Stimulated activated CD4-positive, alpha-beta T cell treated with anti-CD3 and anti-CD28 coated beads, Interleukin-4, amount 100 ng/mL, for 24 hours (primary cell): Measurements from ENCODE around the gene KIF2C.
"Not testable (repeated sequence)": the region's sequence is repeated elsewhere in the genome, so short reads cannot be mapped to it uniquely, and the experiment has no call there.

ENCODE experiments used
- DNase-seq: peaks from one replicate; pipeline ENCODE4 v3.0.0-alpha.2; 2020

KIF2C gene

DNA sequence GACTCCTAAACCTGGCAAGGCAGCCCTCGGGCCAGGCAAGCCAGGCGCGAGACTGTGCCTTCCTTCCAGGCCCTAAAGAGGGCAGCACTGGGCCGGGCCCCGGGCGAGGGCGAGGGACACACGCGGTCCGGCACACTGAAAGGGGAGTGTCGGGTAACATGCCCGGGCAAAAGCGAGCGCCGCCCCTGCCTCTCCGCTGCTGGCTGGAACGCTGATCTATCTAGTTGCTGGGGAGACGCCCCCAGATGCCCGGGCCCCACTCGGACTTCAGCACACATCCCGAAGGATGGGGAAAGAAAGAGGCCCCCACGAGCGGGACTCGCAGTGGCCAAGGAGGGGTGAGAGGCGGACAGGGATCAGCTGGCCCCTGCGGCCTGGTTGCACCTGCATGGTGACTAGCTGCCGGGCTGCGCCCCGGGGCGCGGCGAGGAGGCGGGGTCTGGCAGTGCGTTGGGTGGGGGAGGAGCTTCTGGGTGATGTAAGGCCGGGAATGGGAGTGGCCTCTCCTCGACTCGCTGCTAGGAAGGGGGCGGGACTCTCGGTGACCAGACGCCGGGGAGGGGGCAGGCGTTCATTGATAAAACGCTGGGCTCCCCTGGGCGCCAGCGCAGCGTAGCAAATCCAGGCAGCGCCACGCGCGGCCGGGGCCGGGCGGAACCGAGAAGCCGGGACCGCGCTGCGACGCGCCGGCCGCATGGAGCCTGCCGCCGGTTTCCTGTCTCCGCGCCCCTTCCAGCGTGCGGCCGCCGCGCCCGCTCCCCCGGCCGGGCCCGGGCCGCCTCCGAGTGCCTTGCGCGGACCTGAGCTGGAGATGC, 60.3 kb downstream of the KIF2C start, which contains the start of gene PLK3:
PLK3 (plus strand) TSS at position 608 of the 815 bp plus-strand sequence; CDS start at position 695, 87 bp downstream.
- peak; percentile 99 for DNase-seq

- peak; percentile 71 for DNase-seq
These were observed 62.1 kb downstream of the KIF2C start for GRCh38 chr1:44801491-44802305.

DNA sequence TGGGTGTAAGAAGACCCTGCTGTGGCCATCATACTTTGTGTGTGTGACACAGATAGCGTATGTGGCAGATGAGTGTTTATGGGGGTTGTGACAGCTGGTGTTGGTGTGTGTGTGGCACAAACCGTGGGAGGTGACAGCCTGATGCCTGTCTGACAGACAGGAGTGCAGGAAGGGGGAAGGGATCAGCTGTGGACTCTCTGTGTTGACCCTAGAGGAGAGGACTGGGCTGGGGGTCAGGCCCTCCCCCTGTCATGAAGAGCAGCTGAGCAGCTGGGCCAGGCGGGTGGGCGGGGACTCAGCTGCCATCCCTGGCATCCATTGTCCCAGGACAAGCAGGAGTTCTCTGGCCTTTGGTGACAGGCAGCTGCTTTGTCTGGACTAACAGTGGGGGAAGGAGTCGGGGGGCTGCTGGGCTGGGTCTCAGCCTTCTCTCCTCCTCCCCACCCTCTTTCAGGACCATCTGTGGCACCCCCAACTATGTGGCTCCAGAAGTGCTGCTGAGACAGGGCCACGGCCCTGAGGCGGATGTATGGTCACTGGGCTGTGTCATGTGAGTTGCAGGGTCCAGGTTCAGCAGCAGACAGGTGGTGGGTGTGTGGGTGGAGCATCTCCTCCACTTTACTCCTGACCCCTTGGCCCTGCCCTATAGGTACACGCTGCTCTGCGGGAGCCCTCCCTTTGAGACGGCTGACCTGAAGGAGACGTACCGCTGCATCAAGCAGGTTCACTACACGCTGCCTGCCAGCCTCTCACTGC, 62.8 kb downstream of the KIF2C start:
- DNase-seq: no peak

- no peak for DNase-seq
These were observed 63.4 kb downstream of the KIF2C start for GRCh38 chr1:44803062-44803311.

DNA sequence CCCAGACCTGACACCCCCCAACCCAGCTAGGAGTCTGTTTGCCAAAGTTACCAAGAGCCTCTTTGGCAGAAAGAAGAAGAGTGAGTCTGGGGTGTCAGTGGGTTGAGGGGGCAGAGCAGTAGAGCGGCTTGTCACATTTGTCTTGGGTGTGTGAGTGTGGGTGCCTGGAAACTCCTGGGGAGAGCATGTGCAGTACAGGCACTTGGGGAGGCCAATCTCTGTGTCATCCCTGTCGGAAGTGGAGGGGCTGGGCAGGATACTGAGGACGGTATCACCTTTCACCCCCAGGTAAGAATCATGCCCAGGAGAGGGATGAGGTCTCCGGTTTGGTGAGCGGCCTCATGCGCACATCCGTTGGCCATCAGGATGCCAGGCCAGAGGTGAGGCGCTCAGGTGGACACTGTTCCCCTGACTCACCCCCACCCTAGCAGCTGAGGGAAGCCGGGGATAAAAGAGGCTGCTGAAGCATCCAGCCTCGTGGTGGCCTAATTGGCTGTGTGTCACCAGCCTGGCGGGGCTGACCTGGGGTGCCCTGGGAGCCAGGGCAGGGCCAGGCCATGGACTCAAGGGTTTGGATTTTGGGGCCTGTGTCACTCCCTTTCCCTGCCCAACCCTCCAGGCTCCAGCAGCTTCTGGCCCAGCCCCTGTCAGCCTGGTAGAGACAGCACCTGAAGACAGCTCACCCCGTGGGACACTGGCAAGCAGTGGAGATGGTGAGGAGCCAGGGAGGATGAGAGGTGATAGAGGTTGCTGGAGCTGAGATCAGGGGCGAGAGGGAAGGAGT, 63.9 kb downstream of the KIF2C start:
- no peak for DNase-seq

GRCh38 chr1:44805311-44806024, 65.8 kb downstream of the KIF2C start:
- no peak for DNase-seq

DNA sequence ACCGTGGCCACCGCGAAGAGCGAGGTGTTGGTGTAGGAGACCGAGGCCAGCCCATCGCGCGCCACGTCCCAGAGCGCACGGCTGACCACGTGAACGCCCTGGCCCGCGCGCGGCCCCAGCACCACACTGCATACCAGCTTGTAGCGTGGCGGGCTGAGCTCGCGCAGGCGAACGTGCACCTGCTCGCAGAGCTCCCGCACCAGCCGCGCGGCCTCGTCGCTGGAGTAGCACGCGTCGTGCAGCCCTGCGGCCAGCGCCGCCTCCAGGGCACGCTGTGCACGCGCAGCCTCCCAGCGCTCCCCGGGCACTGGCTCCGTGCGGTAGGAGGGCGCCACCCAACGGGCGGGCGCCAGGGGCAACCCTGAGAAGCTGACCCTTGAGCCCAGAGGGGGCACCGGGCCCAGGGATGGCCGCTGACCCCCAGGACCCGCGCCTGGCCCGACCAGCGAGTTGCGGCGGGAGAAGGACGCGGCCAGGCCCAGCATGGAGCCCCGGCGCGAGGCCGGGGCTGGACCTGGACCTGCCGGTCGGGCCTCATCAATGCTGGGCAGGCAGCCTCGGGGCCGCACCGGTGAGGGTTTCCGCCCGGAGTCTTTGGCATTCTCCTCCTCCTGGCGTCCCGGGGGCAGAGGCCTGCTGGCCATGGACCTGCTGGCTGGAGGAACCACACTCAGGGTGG, 66.5 kb downstream of the KIF2C start:
- no peak for DNase-seq

- no peak for DNase-seq
These were observed 67.2 kb downstream of the KIF2C start, which contains the start of gene DYNLT4 for GRCh38 chr1:44806704-44807363. DYNLT4 (minus strand) TSS chr1:44807351; CDS start chr1:44806668, 683 bp downstream.

DNA sequence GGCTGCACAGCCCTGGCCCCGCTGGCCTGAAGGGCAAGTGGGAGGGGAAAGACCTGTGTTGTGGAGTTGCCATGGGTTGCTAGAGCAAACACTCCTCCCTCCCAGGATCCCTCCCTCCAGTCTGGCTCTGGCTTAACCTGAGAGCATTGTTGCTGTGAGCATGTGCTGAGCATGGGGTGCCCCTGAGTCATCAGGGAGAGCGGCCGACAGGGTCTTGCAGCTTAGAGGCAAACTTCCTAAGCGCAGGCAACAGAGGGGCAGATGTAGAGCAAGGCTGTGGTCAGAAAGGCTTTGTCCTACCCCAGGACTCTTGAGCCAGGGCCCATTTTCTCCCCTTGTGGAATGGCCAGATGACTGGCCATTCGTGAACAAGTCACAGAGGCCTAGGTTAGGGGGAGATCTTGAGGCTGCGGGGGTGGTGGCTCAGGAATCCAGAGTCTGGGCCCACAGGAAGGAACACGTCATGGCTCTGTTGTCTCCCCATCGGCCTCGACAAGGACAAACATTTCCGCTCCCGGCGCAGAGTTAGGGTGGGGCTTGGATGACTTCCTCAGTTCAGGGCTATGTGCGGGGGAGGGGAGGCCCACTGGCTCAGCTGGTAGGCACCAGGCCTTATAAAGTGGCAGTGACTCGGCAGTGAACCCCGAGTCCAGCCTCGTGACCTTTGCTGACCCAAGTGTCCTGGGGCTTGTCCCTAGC, 67.9 kb downstream of the KIF2C start:
- DNase-seq: peak; percentile 91

DNA sequence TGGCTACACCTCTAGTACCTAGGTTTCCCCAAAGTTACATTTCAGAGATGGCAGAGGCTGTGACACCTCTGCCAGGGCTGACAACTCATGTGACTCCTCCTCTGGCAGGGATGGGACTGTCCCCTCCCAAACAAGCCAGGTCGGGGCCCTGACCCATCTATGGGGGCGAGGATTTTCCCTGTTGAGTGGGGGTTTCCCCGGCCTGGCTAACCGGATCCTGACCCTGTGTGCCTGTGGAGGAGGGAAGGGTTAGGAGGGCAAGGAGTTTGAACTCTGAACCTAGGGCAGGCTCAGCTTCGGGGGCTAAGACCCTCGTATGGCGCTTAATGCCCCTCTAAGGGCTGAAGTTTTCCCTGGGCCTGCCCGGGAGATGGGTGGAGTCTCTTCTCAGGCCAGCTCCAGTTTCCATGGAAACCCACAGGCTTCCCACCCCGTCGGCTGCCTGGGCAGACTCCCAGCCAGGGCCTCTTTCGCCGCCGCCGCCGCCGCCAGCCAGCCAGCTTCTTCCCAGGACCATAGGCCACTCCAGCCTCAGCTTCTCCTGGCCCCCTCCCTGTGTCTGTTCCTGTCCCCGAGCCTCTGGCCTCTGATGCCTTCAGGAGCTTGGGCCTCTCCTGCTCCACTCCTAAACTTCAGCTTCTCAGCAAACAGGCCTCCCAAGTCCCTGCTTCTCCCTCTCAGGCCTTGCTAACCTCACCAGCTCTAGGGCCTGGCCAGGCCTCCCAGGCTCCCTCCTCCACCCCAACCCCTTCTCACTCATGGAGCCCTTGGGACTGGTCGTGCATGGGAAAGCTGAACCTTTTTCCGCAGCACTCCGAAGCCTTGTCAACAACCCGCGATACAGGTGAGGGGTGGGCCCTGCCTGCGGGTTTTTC, 68.7 kb downstream of the KIF2C start, which contains the start of gene BTBD19:
BTBD19 (plus strand) TSS at position 461 of the 875 bp plus-strand sequence; CDS start at position 759, 298 bp downstream.
- peak; percentile 89 for DNase-seq

GRCh38 chr1:44808938-44809917, 69.6 kb downstream of the KIF2C start:
- DNase-seq: peak; percentile 92

DNA sequence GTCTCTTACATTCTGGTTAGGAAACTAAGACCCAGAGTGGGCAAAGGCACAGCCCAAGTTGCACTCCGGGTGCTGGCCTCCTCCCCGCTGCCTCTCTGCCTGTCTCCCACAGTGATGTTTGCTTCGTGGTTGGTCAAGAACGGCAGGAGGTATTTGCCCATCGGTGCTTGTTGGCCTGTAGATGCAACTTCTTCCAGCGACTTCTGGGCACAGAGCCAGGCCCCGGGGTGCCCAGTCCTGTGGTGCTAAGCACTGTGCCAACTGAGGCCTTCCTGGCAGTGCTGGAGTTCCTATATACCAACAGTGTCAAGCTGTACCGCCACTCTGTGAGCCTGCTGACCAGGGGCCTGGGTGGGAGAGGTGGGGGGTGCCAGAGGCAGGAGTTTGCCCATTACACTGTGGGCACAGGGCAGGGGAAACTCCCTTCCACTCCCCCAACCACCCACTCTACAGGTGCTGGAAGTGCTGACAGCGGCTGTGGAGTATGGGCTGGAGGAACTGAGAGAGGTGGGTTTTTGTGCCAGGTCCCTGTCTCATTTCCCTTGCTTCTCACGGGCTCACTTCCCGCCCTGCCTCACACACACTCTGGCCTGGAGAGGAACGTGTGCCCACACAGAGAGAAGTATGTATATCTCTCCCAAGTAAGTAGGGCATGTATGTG, 70.6 kb downstream of the KIF2C start:
- DNase-seq: peak; percentile 54

DNA sequence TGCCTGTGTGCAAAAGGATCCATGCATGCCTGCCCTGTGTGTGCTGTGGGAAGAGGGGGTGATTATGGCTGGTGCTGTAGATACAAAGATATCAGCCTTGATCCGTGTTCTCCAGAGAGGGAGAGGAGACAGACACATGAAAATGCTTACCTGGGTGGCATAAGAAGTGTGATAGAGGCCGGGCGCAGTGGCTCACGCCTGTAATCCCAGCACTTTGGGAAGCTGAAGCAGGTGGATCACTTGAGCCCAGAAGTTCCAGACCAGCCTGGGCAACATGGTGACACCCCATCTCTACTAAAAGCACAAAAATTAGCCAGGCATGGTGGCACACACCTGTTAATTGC, 71.1 kb downstream of the KIF2C start:
- not testable (repeated sequence) for DNase-seq

GRCh38 chr1:44811234-44811633, 71.6 kb downstream of the KIF2C start:
- no peak for DNase-seq

GRCh38 chr1:44812822-44813543, 73.3 kb downstream of the KIF2C start:
- no peak for DNase-seq

- DNase-seq: not testable (repeated sequence)
These were observed 76.3 kb downstream of the KIF2C start for GRCh38 chr1:44815926-44816325.
